ENCODE measurements around the gene ENTHD1.

ENTHD1 gene

GRCh38 chr22:39805117-39805516 lies 88.4 kb downstream of the ENTHD1 start:
- Histone ChIP-seq H3K36me3 (ENCODE audit: control insufficient read depth in 2 of 2, insufficient read depth in 1 of 2, low read length in 2 of 2) (no peaks in the 10 kb centered on the region), H3K4me1 (ENCODE audit: control insufficient read depth, insufficient read depth, low read length) (peaks cover 11% of the 10 kb centered on the region), H3K4me3 (ENCODE audit: low read depth, low read length) (no peak overlapping the region), H3K27ac (ENCODE audit: extremely low read depth, low read depth, low read length) (no peak overlapping the region), H3K9me3 (ENCODE audit: control insufficient read depth, insufficient read depth, low read depth, low read length) (no peaks in the 10 kb centered on the region)
- ChIA-PET CTCF (interaction anchor here (1.0 to 3.3 kb wide), 3 partner anchors 205 to 270 kb away, joined by 4 to 15 read pairs (median 8); no protein-coding TSS in a partner anchor), POLR2A (no interaction called here)
- TF ChIP-seq MZF1 (tag by site-specific recombination; IDR thresholded peaks at IDR 0.05; ENCODE audit: borderline replicate concordance) = no peak
- no peak for TF ChIP-seq ZNF221 (tag by site-specific recombination; IDR thresholded peaks at IDR 0.05; ENCODE audit: borderline replicate concordance)
- no peak for TF ChIP-seq ZNF626 (tag by site-specific recombination; IDR thresholded peaks at IDR 0.05)
- no peak for TF ChIP-seq AEBP2 (tag by site-specific recombination; IDR thresholded peaks at IDR 0.05; ENCODE audit: borderline replicate concordance)
- TF ChIP-seq, protein P1, sequence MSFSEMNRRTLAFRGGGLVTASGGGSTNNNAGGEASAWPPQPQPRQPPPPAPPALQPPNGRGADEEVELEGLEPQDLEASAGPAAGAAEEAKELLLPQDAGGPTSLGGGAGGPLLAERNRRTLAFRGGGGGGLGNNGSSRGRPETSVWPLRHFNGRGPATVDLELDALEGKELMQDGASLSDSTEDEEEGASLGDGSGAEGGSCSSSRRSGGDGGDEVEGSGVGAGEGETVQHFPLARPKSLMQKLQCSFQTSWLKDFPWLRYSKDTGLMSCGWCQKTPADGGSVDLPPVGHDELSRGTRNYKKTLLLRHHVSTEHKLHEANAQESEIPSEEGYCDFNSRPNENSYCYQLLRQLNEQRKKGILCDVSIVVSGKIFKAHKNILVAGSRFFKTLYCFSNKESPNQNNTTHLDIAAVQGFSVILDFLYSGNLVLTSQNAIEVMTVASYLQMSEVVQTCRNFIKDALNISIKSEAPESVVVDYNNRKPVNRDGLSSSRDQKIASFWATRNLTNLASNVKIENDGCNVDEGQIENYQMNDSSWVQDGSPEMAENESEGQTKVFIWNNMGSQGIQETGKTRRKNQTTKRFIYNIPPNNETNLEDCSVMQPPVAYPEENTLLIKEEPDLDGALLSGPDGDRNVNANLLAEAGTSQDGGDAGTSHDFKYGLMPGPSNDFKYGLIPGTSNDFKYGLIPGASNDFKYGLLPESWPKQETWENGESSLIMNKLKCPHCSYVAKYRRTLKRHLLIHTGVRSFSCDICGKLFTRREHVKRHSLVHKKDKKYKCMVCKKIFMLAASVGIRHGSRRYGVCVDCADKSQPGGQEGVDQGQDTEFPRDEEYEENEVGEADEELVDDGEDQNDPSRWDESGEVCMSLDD (tag by site-specific recombination; IDR thresholded peaks at IDR 0.05) = no peak
- no peak for TF ChIP-seq ZNF529 (tag by site-specific recombination; IDR thresholded peaks at IDR 0.05; ENCODE audit: insufficient replicate concordance)
- no peak for TF ChIP-seq ZNF146 (tag by site-specific recombination; IDR thresholded peaks at IDR 0.05)
- TF ChIP-seq MYNN (tag by site-specific recombination; IDR thresholded peaks at IDR 0.05; ENCODE audit: borderline replicate concordance) = no peak
- no peak for TF ChIP-seq ZBTB17 (tag by site-specific recombination; IDR thresholded peaks at IDR 0.05)
- no peak for TF ChIP-seq SCRT2 (tag by site-specific recombination; IDR thresholded peaks at IDR 0.05)
- TF ChIP-seq ZNF157 (tag by site-specific recombination; IDR thresholded peaks at IDR 0.05) = no peak
- TF ChIP-seq ZNF223 (tag by site-specific recombination; IDR thresholded peaks at IDR 0.05) = no peak
- no peak for TF ChIP-seq ZBTB6 (tag by site-specific recombination; IDR thresholded peaks at IDR 0.05)
- no peak for TF ChIP-seq ZBTB7A (tag by site-specific recombination; IDR thresholded peaks at IDR 0.05; ENCODE audit: low read depth)
- no peak for TF ChIP-seq ZSCAN30 (tag by site-specific recombination; IDR thresholded peaks at IDR 0.05)
- TF ChIP-seq ZNF16 (tag by site-specific recombination; IDR thresholded peaks at IDR 0.05; ENCODE audit: low read depth) = no peak
- no peak for TF ChIP-seq ZNF433 (tag by site-specific recombination; IDR thresholded peaks at IDR 0.05; ENCODE audit: low read depth)

DNA sequence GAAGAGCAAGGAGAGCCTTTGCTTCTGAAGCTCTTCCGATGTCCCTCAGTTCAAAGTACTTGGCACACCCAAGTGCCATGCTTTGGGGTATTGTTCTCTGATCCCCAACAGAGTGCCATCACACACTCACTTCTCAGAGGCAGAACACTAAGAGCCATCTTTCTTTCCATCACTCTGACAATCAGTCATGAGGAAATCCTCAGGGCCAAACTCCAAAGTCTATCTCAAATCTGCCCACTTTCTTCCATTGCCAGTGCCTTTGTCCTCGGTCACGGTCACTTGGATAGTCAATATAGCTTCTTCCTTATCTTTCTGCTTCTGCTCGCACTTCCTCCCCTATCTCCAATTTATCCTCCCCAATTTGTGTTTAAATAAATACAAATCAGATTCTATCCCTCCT lies 90.9 kb downstream of the ENTHD1 start:
- H3K9me3 ChIP-seq (ENCODE audit: control insufficient read depth, insufficient read depth, low read depth, low read length) = no peaks in the 10 kb centered on the region
- TF ChIP-seq ZSCAN5A (tag by site-specific recombination; IDR thresholded peaks at IDR 0.05) (no peak), ZNF133 (tag by site-specific recombination; IDR thresholded peaks at IDR 0.05) (no peak), BCL11B (tag by site-specific recombination; IDR thresholded peaks at IDR 0.05; ENCODE audit: low read depth) (no peak), REPIN1 (tag by site-specific recombination; IDR thresholded peaks at IDR 0.05; ENCODE audit: low read depth) (no peak), ZNF707 (tag by site-specific recombination; IDR thresholded peaks at IDR 0.05) (no peak), ZNF23 (tag by site-specific recombination; IDR thresholded peaks at IDR 0.05; ENCODE audit: borderline replicate concordance) (no peak), PRDM1 (tag by site-specific recombination; IDR thresholded peaks at IDR 0.05) (no peak), ZNF623 (tag by site-specific recombination; IDR thresholded peaks at IDR 0.05) (no peak), ZNF146 (tag by site-specific recombination; IDR thresholded peaks at IDR 0.05) (no peak), ZNF624 (tag by site-specific recombination; IDR thresholded peaks at IDR 0.05) (no peak), KLF9 (tag by site-specific recombination; IDR thresholded peaks at IDR 0.05; ENCODE audit: low read depth) (no peak)
- ChIA-PET POLR2A (no interaction called here), CTCF (interaction anchor here (0.7 to 1.4 kb wide), 2 partner anchors 233 to 852 kb away, joined by 3 read pairs; no protein-coding TSS in a partner anchor)
- H3K27ac ChIP-seq (ENCODE audit: extremely low read depth, low read depth, low read length) = no peak overlapping the region
- H3K36me3 ChIP-seq (ENCODE audit: control insufficient read depth in 2 of 2, insufficient read depth in 1 of 2, low read length in 2 of 2) = no peaks in the 10 kb centered on the region
- no peak overlapping the region for H3K4me3 ChIP-seq (ENCODE audit: low read depth, low read length)
- peaks cover 11% of the 10 kb centered on the region for H3K4me1 ChIP-seq (ENCODE audit: control insufficient read depth, insufficient read depth, low read length)
